Activated CD8-positive, alpha-beta memory T cell treated with anti-CD3 and anti-CD28 coated beads for 36 hours (primary cell): ENCODE measurements around the gene RIMS1. TPM values are rescaled to one million over a fixed set of nuclear protein-coding genes. Genes with fewer than 3 reads are reported as not detected.

Experiments used
- CTCF ChIA-PET: fragments of 350-600 bp; sonication (Branson Sonifier 250); formaldehyde crosslinking; loops from one replicate; lab custom pipeline; 2021; ENCODE audit warnings: antibody characterized with exemption; lab: Charles Lee
- POLR2A ChIA-PET: fragments of 350-600 bp; sonication (Branson Sonifier 250); formaldehyde crosslinking; loops from one replicate; lab custom pipeline; 2021; ENCODE audit warnings: antibody characterized with exemption; lab: Charles Lee
- total RNA-seq, 2 experiments: library from RNA; stranded (reverse); gene quantifications; one replicate each; pipeline ENCODE4 v1.2.3, GENCODE V29; 2021

The RIMS1 gene
- total RNA-seq, 2 experiments from 2014 or later = not detected

GRCh38 chr6:72080260-72080941 is 194.1 kb downstream of the RIMS1 start:
- CTCF ChIA-PET = no interaction called here

DNA sequence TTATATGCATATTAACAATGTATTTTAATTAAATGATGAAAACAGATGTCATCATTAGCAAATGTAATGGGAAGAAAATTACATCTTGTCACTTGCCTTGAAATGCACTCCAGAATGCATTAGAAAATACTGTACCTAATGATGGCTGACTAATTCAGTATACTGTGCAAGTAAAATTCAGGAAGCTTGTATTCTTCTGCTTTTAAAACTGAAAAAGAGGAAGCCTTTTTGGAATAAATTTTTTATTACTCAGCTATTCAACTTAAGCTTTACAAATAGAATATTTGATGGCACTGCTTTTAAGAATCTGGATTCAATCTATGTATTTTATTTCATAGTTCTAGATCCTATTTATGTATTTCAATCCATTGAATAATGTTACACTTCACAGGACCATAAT is 195.5 kb downstream of the RIMS1 start:
- ChIA-PET CTCF (no interaction called here), POLR2A (no interaction called here)

More at GRCh38 chr6:72080260-72080941, 194.1 kb downstream of the RIMS1 start:
- POLR2A ChIA-PET = no interaction called here

GRCh38 chr6:72083976-72084375 is 197.6 kb downstream of the RIMS1 start:
- ChIA-PET POLR2A (no interaction called here), CTCF (no interaction called here)

GRCh38 chr6:72084992-72085569 is 198.7 kb downstream of the RIMS1 start:
- ChIA-PET POLR2A (no interaction called here), CTCF (no interaction called here)

- ChIA-PET CTCF (no interaction called here), POLR2A (no interaction called here)
Observed at GRCh38 chr6:72094506-72094905, 208.2 kb downstream of the RIMS1 start.

GRCh38 chr6:72102561-72102960 is 216.2 kb downstream of the RIMS1 start:
- CTCF ChIA-PET = no interaction called here
- POLR2A ChIA-PET = no interaction called here

DNA sequence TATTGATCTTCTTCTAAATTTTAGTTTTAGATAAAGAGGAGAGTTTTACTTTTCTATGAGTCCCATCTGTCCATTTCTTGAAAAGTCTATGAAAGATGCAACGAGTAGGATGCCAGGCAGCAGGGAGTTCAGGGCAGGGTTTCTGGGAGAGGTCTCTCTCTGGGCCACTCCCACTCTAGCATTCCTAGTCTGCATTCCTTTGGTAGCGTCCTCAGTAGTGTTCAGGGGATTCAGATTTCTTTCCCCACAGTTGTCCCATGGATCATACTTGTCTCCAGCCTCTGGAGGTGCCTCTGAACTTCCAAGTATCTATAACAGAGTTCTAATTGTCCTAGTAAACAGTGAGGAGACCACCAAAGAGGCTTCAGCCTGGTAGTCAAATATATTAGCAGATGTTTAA is 225.3 kb downstream of the RIMS1 start:
- POLR2A ChIA-PET = no interaction called here
- CTCF ChIA-PET = no interaction called here

DNA sequence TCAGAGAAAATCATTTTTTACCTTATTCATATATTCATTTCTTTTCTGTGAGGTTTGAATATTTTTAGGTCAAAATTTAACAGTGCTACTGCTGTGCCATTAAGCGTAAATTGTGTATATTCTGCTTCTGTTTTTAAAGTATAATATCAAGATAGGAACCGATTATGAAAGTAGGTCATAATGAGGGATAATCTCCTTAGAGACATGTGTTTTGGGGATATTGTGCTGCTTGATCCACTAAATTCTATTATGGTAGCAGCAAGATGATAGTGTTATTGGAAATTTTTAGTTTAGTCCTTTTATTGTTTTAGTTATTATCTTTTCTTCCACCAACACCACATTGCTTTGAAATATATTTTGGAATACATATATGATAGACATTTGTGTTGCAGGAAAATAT is 244.0 kb downstream of the RIMS1 start:
- ChIA-PET POLR2A (no interaction called here), CTCF (no interaction called here)

DNA sequence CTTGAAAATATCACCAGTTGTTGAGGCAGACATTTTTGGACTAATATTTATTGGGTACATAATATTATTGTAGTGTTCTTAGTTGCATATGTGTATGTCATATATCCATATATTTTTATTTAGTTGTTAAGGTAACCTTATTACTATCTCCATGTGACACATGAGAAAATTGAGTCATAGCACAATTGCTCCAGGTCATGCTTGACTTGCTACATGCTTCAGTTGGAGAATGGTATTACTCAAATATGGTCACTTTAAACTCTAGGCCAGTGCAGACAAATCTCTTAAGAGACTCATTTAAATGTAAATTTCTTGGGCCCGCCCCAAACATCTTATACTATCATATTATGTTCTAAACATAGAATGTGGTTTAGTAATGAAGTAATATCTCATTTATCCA is 246.1 kb downstream of the RIMS1 start:
- ChIA-PET CTCF (no interaction called here), POLR2A (no interaction called here)

DNA sequence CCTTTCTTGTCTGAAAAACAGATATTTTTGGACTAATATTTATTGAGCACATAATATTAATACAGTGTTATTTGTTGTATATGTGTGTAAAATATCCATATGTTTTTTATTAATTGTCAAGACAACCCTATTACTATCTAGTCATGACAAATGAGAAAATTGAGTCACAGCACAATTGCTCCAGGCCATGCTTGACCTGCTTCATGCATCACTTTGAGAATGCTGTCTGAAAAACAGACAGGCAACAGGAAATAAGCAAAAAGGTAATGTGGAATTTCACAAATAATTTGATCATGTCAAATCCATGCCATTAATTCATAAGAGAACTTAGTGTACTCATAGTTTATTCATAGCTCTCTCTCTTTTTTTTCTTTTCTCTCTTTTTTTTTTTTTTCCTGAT is 246.5 kb downstream of the RIMS1 start:
- ChIA-PET CTCF (no interaction called here), POLR2A (no interaction called here)

DNA sequence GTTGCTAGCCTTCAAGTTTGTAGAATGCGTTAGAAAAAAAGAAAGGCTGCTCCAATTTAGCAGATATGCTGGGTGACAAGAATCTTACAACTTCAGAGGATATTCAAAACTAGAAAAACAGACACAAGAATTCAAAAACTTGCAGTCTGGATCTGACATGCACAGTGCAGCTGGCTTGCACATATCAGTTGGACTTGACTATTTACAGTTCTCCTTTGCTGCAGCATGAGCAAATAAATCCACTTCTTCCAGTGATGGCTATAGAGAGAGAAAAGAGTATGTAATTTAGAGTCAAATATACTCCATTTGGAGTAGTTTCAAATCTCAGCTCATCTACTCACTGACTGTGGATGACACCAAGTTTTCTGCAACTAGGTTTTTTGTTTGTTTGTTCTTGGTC is 247.0 kb downstream of the RIMS1 start:
- ChIA-PET CTCF (no interaction called here), POLR2A (no interaction called here)

- CTCF ChIA-PET = no interaction called here
- POLR2A ChIA-PET = no interaction called here
Observed at GRCh38 chr6:72140795-72141194, 254.4 kb downstream of the RIMS1 start.

DNA sequence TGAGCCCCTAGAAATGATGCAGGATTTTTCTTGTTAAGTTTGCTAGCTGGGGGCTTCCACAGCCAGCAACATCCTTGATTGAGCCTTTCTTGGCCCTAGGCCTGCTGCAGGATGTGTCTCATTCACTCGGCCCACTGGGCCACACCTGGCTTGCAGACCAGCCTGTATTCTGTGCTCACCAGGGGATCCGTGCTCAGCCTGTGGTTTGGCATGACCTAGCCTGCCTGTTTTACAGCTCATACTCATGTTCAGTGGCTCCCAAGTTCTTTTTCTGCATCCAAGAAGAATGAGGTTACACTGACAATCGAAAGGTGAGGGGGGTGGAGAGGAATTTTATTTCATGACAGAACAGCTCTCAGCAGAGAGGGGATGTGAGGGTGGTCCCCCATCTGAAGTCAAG is 263.4 kb downstream of the RIMS1 start:
- ChIA-PET POLR2A (no interaction called here), CTCF (no interaction called here)

DNA sequence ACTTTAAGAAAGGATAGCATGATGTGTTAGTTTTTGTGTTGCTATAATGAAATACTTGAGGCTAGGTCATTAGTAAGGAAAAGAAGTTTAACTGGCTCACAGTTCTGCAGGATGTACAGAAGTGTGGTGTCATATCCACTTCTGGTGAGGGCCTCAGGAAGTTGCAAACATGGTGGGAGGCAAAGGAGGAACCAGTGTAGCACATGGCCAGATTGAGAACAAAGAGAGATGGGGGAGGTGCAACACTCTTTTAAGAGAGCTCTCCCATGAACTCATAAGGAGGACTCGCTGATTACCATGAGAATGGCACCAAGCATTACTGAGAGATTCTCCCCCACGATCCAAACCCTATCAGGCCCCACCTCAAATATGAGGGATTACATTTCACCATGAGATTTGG is 265.4 kb downstream of the RIMS1 start:
- CTCF ChIA-PET = no interaction called here
- POLR2A ChIA-PET = no interaction called here

GRCh38 chr6:72175916-72176315 is 289.6 kb downstream of the RIMS1 start:
- CTCF ChIA-PET = no interaction called here

GRCh38 chr6:72182337-72183246 is 296.2 kb downstream of the RIMS1 start:
- CTCF ChIA-PET = no interaction called here
- POLR2A ChIA-PET = no interaction called here

More at GRCh38 chr6:72175916-72176315, 289.6 kb downstream of the RIMS1 start:
- POLR2A ChIA-PET = no interaction called here

- ChIA-PET POLR2A (no interaction called here), CTCF (interaction anchor here (0.8 kb wide), 1 partner anchor 74 kb away, joined by 3 read pairs; no protein-coding TSS in a partner anchor)
Observed at GRCh38 chr6:72203983-72204382, 317.6 kb downstream of the RIMS1 start.

DNA sequence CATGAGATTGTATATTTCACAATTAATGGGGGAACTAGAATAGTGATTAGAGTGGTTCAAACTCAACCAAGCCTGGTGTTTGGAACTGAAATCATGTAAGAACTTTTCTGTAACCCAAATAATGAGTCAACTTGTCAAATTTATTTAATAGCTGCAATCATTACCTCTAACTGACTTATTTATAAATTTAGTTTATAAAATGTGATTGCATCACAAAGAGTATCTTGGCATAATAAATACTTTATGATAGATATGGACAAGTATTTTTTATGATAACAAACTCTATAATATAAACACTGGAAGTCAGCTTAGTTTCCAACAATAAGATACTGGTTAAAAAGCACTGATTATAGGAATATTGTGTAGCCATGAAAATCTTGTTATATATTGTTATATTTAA is 319.1 kb downstream of the RIMS1 start:
- POLR2A ChIA-PET = no interaction called here
- CTCF ChIA-PET = no interaction called here

DNA sequence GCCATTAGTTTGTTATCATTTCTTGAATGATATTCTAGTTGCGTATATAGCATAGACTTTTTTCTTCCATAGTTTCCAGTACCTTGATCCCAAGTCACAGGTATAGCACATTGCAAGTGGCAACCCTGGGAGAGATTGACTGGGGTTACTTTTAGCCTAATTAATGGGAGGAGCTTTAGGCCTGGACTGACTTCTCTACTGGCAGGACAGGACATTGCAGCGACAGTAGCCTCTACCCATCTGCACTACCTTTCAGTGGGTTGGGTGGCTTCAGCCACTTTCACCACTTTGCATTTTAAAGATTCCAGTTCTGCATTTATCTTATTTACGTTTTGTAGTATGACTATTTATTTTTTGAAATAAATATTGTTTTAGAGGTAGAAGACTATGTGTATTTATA is 320.3 kb downstream of the RIMS1 start:
- ChIA-PET CTCF (no interaction called here), POLR2A (no interaction called here)

GRCh38 chr6:72212686-72213085 is 326.3 kb downstream of the RIMS1 start:
- CTCF ChIA-PET = no interaction called here
- POLR2A ChIA-PET = no interaction called here

DNA sequence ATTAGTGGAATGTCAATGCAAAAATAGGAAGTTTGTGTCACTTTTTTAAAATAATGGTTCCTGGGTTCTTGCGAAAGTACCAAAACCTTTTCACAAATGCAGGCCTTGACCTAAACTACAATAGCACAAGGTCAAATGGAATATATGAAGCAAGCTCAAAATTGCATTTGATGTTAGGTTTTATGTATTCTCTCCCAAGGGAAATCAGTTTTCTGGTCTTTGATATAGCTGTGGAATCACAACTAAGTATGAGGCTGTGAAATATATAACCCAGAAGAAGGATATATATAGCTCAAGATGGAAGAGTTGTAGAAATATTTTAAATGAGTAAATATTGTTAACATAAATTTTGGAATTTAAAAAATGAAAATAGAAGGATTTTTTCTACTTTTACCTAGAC is 327.3 kb downstream of the RIMS1 start:
- POLR2A ChIA-PET = no interaction called here
- CTCF ChIA-PET = no interaction called here
